HG02763 (cell line): ENCODE results near the gene GDI1.
"Not testable (repeated sequence)": the region's sequence is repeated elsewhere in the genome, so short reads cannot be mapped to it uniquely, and the experiment has no call there.

ENCODE experiments used
- ATAC-seq: cut with Tn5 transposase; IDR thresholded peaks from one replicate; pipeline ENCODE4 v1.9.1; 2021; ENCODE audit warnings: mild to moderate bottlenecking, moderate library complexity; ENCODE audit not compliant: unreplicated experiment

Gene GDI1

DNA sequence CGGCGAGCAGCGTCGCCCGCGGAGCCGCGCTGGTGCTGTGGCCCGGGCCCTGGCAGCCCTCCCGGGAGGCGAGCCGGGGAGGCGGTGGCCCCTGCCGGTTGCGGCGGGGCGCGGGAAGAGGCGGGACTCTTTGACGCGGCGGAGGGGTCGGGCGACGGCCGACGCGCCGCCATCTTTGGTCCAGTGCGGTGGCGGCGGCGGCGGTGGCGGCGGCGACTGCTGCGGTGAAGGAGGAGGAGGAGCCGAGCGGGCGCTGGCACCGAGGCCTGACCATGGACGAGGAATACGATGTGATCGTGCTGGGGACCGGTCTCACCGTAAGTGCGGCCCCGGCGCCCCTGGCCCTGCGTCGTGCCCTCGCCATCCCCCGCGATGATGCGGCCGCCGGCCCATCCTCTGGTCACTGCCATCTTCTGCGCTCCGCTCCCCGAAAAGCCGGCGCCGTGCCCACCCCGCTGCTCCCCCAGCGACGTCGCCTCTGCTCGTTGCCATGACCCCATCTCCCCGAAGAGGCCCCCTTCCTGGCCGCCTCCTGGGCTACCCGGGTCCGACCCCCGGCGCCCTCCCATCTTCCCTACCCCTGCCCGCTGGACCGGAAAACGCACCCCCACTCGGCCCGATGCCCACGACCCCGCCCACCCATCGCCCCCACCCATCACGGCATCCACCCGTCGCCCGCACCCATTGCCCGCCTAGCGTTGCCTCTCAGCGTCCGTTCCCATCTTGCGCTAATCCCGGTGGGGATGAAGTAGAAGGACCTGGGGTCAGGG is at the start of gene GDI1:
Gene GDI1, plus strand, starts transcription at position 172 of the 770 bp plus-strand sequence. Its CDS starts 101 bp downstream, at position 273.
- no peak for ATAC-seq

DNA sequence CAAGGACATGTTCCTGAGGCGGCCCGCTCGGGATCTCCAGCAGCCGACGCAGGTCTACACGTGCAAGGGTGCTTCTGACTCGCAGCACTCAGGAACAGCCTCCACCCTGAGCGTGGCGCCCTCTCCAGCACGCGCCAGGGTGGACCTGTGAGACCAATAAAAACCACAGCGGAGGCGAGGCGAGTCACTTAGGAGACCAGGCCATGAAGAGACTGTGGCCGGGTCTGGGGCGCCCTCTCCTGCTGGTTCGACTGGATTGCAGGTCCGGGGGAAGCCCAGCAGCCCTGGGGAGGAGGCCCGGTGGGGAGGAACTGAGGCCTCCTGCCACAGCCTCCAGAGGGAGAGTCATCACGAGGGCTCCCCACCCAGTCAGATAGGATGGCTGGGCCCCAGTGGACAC is 48.9 kb upstream of the GDI1 start:
- not testable (repeated sequence) for ATAC-seq

DNA sequence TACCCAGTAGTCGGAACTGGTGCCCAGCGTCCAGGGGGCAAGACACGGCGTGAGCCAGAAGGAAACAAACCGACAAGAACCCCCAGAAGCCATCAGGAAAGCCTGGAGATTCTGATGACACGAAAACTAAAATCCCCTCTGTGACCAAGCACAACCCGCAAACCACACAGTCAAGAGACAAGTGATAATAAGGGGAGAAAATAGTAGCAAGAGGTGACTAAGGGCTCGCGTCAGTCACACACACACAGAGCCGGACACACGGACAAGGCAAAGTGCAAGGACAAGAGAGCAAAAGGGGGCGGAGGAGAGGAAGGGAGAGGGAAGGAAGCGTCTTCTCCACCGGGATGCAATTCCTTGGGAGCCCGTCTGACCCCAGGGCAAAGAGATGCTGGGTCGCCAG is 48.3 kb upstream of the GDI1 start:
- not testable (repeated sequence) for ATAC-seq

DNA sequence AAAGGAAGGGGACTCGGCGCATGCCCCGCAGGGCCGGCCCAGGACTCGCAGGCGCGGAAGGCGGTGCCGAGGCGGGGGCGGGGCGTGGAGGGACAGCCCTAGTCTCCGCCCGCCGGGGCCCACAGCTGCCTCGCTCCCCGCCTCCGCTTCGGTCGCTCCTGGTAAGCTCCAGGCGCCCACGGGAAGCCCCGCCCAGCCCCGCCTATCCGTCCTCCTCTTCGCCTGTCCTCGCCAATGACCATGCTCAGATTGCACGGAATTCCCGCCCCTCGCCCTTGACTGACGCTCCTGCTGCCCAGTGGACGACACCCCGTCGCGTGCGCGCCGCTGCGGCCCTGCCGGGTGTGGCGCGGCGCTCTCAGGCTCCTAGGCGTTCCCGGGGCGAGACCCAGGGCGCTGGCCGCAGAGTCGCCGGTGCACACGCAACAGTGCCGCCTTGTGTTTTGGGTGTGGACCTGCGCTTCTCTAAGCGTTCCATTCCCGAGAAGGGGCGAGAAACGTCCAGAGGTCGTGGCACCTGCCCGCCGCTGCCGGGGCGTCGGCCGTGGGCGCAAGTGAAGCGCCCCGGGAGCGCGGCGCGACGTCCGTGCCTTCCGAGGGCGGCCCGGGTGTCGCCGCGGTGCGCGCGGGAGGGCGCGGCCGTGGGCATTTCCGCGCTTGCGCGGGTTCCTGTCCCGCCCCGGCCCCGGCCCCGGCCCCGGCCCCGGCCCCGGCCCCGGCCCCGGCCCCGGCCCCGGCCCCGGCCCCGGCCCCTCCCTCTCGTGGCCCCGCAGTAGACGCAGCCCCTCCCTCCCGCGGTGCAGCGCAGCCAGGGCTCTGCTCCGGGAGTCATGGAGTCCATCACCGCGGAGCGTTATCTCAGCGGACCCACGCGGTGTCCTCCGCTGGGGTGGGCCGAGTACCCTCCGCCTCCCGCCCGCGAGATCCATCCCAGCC is 46.9 kb upstream of the GDI1 start:
- ATAC-seq, result peak; percentile 66

DNA sequence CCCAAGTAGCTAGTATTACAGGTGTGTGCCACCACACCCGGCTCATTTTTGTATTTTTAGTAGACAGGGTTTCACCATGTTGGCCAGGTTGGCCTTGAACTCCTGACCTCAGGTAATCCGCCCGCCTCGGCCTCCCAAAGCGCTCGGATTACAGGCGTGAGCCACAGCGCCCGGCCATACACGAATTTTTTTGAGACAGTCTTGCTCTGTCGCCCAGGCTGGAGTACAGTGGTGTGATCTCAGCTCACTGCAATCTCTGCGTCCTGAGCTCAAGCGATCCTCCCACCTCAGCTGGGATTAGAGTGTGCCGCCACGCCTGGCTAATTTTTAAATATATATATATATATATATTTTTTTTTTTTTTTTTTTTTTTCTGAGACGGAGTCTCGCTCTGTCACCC is 40.6 kb upstream of the GDI1 start:
- not testable (repeated sequence) for ATAC-seq

DNA sequence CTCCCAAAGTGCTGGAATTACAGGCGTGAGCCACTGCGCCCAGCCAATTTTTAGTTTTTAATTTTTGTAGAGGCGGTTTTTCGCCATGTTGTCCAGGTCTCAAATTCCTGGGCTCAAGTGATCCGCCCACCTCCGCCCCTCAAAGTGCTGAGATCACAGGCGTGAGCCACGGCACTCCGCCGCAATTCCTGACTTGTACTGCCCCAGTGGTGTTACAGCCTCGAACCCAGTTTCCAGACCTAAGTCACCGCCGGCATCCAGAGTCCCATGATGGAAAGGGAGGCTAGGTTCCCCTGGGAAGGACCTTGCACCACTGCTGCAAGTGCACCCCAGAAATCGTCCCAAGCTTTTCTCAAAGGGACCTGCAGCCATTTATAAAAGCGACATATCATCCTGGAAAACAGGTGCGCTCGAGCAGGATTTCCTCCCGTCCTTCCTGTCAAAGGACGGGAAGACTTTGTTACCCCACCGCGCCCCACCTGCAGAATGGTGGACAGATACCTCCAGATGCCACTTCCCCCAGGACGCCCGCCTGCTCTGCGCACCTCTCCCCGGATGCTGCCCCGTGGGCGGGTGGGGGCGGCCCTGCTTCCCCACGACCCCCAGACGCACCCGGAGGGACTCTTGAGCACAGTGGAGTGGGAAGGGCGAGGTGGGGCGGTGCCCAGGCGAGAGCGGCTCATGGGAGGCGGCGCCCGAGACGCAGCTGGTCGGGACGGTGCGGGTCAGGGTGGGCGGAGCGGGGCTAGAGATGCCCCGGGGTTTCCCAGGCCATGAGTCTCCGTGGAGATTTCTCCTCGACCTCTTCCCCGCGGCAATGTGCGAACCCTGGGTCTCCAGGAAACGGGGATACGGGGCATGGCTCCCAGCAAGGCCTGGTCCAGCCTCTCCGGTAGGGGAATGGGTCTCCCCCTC is 39.7 kb upstream of the GDI1 start:
- ATAC-seq, result peak; percentile 64

DNA sequence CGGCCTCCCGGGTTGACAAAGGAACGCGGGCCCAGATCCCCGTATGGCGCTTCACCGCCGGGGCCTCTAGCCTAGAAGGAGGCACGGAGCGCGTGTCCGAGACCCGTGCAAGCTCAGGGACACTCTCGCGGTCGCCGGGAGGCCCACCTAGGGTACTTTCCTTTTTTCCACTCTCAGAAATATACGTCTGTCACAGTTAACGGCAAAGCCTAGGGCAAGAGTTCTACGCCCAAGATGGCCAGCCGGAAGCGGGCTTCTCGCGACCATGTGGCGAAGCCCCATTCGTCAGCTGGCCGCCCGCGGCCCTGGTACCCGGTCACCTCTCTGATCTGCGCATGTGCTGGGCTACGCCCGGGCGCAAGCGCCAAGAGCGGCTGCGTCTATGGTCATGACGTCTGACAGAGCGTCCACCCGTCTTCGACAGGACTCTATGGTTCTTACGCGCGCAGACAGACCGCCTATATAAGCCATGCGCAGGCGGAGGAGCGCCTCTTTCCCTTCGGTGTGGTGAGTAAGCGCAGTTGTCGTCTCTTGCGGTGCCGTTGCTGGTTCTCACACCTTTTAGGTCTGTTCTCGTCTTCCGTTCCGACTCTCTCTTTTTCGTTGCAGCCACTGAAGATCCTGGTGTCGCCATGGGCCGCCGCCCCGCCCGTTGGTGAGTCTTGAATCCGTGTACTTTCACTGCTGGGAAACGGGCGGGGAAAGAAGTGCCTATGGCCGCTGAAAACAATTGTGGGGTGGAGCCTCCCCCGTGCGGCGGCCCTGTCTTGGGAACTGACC is 38.9 kb upstream of the GDI1 start, which contains the start of gene RPL10:
Gene RPL10, plus strand, starts transcription at position 490 of the 780 bp plus-strand sequence. Its CDS starts 143 bp downstream, at position 633.
- peak; percentile 77 for ATAC-seq

DNA sequence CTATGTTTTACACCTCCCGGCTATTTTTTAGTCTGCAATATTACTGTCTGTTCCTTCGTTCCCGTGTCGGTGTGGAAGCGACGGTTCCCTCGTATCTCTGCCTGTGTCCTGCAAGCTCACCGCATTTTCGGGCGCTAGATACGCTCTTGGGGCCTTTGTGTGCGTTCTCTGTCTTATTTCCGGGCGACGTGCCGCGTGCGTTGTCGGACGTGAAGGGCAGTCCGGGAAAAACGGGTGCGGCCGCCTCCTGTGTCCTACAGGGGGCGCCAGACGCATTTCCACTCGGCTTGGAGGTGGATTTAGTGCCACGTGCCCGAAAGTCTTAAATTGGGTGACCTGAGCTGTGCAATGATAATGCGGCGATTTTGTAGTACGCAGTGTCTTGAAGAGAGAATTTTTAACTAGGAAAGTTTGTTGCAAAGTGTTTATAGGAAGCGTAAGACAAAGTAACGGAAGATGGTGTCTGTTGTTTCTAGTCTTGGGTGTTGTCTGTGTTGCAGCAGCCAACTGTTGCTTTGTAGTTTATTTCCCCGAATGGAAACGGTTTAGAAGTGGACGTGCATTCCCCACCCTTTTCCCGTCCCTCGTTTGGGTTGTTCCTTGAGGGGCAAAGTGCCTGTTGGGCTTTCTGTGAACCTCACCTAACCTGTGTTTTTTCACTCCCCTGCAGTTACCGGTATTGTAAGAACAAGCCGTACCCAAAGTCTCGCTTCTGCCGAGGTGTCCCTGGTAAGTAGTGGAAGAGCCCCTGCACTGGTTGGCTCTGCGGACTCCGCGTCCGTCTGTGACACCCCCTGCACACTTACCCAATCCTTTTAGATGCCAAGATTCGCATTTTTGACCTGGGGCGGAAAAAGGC is 38.1 kb upstream of the GDI1 start:
- ATAC-seq, result no peak

GRCh38 chrX:154399527-154400368 is 37.2 kb upstream of the GDI1 start:
- ATAC-seq, result no peak

GRCh38 chrX:154400369-154400817 is 36.6 kb upstream of the GDI1 start:
- not testable (repeated sequence) for ATAC-seq

DNA sequence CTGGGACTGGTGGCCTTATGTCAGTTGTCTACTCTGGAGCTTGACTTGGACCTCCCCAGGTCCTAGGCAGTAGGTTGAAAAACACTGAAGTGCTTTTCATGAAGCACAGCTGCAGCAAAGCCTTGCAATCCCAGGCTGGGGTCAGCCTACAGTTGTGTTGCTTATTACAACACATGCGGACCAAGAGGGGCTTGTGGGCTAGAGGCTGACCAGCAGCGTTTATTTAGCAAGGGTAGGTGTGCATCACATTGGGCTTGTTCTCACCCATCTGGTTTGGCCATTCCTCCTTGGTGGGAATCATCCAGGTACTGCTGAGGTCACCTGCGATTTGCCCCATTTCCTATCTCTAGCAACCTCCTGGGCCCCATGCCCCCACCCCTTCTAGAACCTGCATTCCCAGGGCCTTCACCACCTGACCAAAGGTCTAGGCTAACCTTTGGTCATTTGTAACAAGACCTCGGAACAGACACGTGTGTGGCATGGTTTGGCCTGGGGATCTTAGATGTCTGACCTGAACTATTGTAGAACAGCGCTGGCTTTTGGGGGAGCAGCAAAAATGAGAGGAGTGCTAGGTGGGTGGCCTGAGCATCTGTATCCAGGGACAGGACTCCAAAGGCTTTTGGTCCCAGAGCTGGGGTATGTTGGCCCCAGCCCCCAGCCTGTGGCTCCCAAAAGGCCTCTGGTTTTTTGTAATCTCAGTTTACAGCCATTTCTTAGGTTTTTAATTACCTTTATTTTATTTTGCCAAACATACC is 35.7 kb upstream of the GDI1 start:
- no peak for ATAC-seq

DNA sequence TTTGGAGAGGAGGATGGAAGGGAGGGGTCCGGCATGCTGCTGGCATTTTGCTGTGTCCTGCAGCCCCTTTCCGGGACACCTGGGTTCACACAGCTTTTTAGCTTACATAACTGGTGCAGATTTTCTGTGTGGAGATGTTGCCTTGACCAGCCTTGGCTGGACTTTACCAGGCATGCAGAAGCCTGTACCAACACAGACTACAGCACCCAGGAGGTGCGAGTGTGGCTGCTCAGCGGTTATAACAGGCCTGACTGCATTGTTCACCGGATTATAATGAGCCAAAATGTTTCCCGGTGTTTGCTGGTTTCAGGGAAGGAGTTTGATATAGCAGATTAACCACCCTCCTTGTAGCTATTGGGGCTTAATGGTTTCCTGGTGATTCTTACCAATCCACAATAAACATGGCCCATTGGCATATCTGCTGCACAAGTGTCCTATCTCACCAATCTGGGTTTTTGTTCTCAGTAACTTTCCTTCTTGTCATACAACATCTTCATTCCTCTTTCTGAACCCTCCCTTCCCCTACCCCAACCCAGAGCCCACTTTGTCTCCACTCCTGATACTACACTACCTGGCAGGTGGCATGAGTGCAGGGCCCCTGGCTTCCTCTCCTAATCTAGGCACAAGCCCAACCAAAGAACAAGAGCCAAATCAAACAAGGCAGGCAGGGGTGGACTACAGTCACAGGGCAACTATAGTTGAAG is 34.9 kb upstream of the GDI1 start:
- no peak for ATAC-seq

- ATAC-seq, result no peak
Measured at GRCh38 chrX:154402622-154403127, 34.3 kb upstream of the GDI1 start.

DNA sequence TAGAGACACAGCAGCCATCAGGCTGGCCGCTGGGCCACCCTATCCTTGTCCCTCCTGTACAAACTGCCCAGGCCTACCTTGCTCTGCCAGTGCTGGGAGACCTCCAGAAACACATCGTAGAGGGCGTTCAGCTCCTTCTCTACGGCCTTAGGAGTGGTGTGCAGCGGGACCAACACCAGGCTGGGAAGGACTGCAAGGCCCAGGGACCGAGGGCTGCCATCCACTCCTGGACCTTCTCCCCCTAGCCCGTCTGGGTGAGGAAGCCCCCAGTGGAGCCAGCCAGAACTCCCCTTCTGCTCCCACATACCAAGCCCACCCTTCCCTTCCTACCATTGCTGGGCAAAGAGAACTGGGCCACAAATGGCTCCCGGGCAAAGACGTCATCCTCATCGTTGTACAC is 33.8 kb upstream of the GDI1 start:
- no peak for ATAC-seq

- no peak for ATAC-seq
Measured at GRCh38 chrX:154403858-154404257, 33.1 kb upstream of the GDI1 start.

- ATAC-seq, result no peak
Measured at GRCh38 chrX:154404625-154405192, 32.2 kb upstream of the GDI1 start.
